Activated CD8-positive, alpha-beta memory T cell treated with anti-CD3 and anti-CD28 coated beads, Interleukin-2, amount 50 U/mL, for 1 hour (primary cell): ENCODE measurements around the gene TOMT.
"Not testable (repeated sequence)": the region's sequence is repeated elsewhere in the genome, so short reads cannot be mapped to it uniquely, and the experiment has no call there.

Source experiments
- DNase-seq: peaks from one replicate; pipeline ENCODE4 v3.0.0-alpha.2; 2020; ENCODE audit errors: extremely low read depth

Gene TOMT

GRCh38 chr11:72124046-72124445, 18.3 kb downstream of the TOMT start:
- DNase-seq = no peak

DNA sequence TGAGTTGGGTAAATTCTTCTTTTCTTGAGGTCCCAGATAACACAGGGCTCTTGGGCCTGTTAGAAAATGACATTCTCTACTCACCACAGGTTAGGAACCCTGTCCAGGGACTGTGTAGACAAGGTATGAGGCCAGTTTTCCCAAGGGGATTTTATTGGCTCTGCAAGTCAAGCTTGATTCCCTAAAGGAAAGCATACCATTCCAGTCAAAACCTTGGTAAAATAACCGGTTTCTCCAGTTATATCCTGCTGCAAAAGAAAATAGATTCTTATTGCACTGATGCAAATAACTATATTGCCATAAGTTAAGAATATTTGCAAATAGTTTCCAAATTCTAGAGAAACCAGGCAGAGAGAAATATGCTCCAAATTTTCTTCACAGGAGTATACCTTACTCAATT, 20.2 kb downstream of the TOMT start:
- no peak for DNase-seq

DNA sequence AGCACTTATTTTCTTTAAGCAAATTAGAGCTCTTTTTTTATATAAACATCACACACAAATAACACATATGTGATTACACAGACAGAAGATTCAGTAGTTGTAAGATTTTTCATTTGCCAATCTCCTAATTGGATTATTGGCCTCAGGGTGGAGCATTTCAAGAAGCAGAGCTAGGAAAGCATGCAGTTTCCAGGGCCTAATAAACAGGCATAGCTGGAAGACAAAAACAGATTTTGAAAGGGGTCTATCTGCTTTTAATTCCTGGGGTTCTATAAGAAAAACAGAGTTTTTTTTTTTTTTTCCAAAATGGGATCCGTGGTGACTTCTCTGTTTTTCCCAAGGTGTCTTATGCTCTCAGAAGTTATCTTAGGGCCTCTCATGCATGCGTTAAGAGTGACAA, 22.2 kb downstream of the TOMT start:
- no peak for DNase-seq

DNA sequence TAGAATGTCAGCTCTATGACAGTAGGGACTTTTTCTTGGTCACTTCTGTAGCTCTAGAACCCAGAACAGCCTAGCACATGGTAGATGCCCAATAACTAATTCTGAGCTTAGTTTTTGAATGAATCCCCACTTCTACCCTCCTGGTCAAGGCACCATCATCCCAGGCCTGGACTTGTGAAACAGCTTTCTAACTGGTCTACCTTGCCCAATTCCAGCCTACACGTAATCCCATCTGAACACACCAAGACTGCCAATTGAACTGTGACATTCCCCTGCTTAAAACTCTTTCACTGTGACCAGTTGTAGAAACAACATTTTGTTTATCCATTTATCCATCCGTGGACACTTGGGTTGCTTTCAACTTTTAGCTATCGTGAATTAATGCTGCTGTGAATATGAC, 23.7 kb downstream of the TOMT start:
- DNase-seq = no peak

DNA sequence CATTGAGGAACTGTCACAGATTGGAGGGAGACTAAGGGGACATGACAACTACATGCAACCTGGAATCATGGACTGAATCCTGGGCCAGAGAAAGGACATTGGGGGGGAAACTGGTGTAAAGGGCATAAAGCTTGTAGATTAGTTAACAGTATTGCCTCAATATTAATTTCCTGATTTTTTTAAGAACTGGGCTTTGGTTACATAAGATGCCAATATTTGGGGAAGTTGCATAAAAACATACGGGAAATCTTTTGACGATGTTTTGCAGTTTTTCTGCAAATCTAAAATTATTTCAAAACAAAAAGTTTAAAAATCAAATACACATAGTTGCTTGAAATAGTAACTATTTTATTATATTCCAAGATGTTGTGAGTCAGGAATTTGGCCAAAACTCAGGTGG, 26.9 kb downstream of the TOMT start:
- DNase-seq = no peak

GRCh38 chr11:72135473-72135872, 29.7 kb downstream of the TOMT start, which contains the start of gene FOLR3:
Gene FOLR3, plus strand, starts transcription at chr11:72135725. Its CDS starts 228 bp downstream, at chr11:72135953.
- DNase-seq = not testable (repeated sequence)

GRCh38 chr11:72135891-72136683, 30.4 kb downstream of the TOMT start:
- DNase-seq = no peak

- DNase-seq = no peak
Observed at GRCh38 chr11:72136684-72137262, 31.0 kb downstream of the TOMT start.

DNA sequence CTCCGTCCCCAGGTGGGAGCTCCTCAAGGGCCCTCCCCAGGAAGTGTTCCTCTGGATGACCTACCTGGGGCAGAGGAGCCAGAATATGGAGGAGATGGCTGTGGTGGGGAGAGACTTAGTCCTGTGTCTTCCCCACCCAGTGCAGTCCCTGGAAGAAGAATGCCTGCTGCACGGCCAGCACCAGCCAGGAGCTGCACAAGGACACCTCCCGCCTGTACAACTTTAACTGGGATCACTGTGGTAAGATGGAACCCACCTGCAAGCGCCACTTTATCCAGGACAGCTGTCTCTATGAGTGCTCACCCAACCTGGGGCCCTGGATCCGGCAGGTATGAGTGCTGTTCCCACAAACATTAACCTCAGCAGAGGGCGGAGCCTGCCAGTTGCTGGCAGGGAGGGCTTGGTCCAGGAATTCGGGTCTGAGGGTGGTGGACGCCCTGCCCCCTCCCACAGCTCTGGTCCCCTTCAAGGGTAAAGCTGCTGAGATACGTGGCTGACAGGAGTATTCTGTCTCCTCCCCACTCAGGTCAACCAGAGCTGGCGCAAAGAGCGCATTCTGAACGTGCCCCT, 33.2 kb downstream of the TOMT start:
- DNase-seq = no peak

- DNase-seq = no peak
Observed at GRCh38 chr11:72139500-72139899, 33.8 kb downstream of the TOMT start.

DNA sequence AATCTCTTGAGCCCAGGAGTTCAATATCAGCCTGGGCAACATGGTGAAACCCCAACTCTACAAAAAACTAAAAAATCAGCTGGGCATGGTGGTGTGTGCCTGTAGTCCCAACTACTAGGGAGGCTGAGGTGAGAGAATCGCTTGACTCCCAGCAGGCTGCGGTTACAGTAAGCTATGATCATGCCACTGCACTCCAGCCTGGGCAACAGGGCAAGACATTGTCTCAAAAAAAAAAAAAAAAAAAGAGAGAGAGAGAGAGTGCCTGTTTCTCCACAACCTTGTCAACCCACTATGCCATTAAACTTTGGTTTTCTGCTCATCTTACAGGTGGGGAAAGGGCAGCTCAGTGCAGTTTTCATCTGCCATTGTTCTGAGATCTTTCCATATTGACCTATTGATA, 34.9 kb downstream of the TOMT start:
- DNase-seq = no peak

- no peak for DNase-seq
Observed at GRCh38 chr11:72141066-72141465, 35.3 kb downstream of the TOMT start.

DNA sequence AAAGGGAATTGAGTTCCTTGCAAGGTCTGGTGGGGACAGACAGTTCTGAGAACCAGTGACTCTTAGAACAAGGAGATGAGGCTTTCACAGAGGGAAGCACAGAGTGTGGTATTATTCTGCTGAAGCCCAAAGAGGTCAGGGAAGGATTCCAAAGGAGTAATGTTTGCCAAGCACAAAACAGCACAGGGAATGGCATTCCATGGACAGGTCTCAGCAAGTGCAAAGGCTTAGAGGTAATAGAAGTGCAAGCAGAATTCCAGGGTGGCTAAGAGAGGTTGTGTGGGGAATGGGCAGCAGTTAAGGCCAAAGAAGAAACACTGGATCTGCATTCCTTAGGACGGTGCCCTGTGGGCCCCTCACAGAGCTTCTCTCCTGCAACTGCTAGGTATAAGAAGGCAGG, 36.4 kb downstream of the TOMT start:
- not testable (repeated sequence) for DNase-seq

DNA sequence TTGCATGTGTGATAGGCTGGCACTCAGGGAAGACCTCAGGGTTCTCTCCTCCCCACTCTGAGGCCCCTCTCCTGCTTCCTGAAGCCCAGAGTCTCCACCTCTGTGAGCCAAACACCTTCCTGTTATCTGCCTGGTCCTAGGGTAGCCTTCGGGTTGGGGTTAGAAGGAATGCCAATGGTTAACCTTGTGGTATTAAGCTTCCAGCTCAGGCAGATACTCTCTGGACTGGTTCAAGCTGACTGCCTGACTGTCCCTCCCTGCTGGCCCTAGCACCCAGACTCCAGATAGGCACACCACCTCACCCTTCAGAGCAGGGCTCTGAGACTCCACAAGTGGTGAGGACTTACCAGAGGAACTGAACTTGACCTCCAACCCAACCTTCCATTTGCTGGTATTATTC, 36.8 kb downstream of the TOMT start:
- not testable (repeated sequence) for DNase-seq

DNA sequence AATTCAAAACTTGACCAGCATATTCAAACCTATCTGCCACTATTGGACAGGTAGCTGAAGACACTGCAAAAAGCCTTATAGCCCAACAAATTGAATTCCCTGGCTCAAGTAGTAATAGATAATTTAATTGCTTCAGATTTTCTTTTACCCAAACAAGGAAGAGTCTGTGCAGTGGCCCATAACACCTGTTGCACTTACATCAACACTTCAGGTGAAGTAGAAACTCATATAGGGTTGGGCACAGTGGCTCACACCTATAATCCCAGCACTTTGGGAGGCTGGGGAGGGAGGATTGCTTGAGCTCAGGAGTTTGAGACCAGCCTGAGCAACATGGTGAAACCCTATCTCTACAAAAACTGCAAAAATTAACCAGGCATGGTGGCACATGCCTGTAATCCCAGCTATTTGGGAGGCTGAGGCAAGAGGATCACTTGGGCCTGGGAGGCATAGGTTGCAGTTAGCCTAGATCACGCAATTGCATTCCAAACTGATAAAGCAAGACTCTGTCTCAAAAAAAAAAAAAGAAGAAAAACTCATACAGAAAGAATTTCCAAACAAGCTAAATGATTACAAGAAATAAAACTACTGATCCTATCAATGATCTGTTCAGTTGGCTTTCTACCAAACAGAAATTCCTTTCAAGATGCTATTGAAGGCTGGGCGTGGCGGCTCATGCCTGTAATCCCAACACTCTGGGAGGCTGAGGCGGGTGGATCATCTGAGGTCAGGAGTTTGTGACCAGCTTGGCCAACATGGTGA, 39.3 kb downstream of the TOMT start:
- no peak for DNase-seq

- no peak for DNase-seq
Observed at GRCh38 chr11:72146625-72147024, 40.9 kb downstream of the TOMT start.

DNA sequence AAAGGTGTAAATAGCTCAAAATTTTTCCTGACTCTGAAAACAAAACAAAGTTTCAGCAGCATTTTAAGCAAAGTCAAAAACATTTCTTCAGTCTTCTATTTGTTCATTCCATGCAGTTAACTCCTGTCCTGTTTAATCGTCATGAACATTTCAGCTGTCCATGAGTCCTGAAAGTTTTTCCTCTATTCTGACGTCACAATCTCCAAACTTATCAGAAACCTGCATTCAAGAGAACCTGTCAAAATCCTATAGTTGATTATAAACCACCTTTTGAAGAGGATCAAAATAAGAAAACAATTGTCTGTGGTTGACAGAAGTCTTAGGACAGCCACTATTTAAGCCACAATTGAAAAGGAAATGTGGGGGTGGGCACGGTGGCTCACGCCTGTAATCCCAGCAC, 45.2 kb downstream of the TOMT start:
- no peak for DNase-seq

DNA sequence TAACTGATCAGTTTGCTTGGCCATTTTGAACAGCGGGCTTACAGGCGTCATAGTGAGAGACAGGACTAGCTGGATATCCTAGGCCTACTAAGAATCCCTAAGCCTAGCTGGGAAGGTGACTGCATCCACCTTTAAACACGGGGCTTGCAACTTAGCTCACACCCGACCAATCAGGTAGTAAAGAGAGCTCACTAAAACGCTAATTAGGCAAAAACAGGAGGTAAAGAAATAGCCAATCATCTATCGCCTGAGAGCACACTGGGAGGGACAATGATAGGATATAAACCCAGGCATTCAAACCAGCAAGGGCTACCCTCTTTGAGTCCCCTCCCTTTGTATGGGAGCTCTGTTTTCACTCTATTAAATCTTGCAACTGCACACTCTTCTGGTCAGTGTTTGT, 48.1 kb downstream of the TOMT start:
- not testable (repeated sequence) for DNase-seq

GRCh38 chr11:72154816-72155215, 49.1 kb downstream of the TOMT start:
- DNase-seq = no peak

DNA sequence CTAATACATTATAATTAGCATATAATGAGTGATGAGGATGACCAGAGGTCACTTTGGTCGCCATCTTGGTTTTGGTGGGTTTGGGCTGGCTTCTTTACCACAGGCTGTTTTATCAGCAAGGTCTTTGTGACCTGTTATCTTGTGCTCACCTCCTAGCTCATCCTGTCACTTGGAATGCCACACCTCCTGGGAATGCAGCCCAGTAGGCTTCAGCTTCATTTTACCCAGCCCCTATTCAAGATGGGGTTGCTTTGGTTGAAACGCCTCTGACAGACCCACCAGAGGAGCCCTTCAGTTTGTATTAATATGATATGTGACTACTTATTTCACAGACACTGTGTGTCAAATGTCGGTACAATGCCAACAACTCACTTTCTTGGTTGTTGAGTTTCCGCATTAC, 50.0 kb downstream of the TOMT start:
- DNase-seq = no peak

DNA sequence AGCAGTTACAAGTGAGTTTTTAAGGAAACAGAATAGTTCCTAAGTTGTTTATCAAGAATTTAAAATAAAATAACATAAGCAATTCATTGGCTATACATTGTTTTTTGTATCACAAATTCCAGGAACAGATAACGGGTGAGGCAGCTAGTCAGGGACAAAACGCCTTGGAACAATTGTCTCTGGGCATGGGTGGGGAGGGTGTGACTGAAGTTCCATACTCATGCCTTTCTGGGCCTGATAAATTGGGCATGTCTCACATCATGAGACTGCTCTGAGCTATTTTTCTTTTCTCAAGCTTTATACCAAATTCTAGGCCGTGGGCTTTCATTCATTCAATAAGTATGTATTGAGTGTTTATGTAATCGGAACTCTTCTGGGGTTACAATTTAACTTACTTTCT, 51.4 kb downstream of the TOMT start:
- no peak for DNase-seq
